Naive thymus-derived CD8-positive, alpha-beta T cell (primary cell): ENCODE measurements around the gene HEXD. TPM values are rescaled to one million over a fixed set of nuclear protein-coding genes. Genes with fewer than 3 reads are reported as not detected.

Source experiments
- ATAC-seq, 2 donors: fragments of 150-1000 bp; cut with Tn5 transposase in 1 of 2; sonication (Bioruptor Pico), chemical (Tn5 transposase) in 1 of 2; 1 replicate in 1 of 2; 2 replicates in 1 of 2; pipeline ENCODE4 v1.10.0; 2021; ENCODE audit warnings: mild to moderate bottlenecking in 2 of 2, moderate library complexity in 2 of 2
- POLR2A ChIA-PET: fragments of 350-600 bp; sonication (Branson Sonifier 250); formaldehyde crosslinking; loops from one replicate; lab custom pipeline; 2021; ENCODE audit warnings: antibody characterized with exemption; lab: Charles Lee
- DNase-seq, 10 donors: peaks; one replicate each; pipeline versions ENCODE4 v3.0.0 to v3.0.0-alpha.2; 2020 to 2022
- H3K27ac Mint-ChIP-seq, 10 donors: one replicate each; pipeline ENCODE4 v1.8.0; 2020 to 2022; ENCODE audit warnings: mild to moderate bottlenecking in 10 of 10, mixed read lengths in 10 of 10, moderate library complexity in 4 of 10, inconsistent platforms in 1 of 10
- H3K27me3 Mint-ChIP-seq, 5 donors: one replicate each; pipeline ENCODE4 v1.8.0; 2021 to 2022; ENCODE audit warnings: mixed read lengths in 5 of 5
- H3K36me3 Mint-ChIP-seq, 3 donors: one replicate each; pipeline ENCODE4 v1.8.0; 2020 to 2022; ENCODE audit warnings: mixed read lengths in 3 of 3, mild to moderate bottlenecking in 2 of 3, inconsistent platforms in 1 of 3
- H3K4me1 Mint-ChIP-seq, 4 donors: one replicate each; pipeline ENCODE4 v1.8.0; 2021 to 2022; ENCODE audit warnings: mixed read lengths in 4 of 4
- H3K4me3 Mint-ChIP-seq, 10 donors: one replicate each; pipeline ENCODE4 v1.8.0; 2020 to 2022; ENCODE audit warnings: mild to moderate bottlenecking in 10 of 10, mixed read lengths in 10 of 10, moderate library complexity in 6 of 10, inconsistent platforms in 1 of 10
- H3K9me3 Mint-ChIP-seq, 9 donors: one replicate each; pipeline ENCODE4 v1.8.0; 2020 to 2022; ENCODE audit warnings: mixed read lengths in 9 of 9, mild to moderate bottlenecking in 3 of 9, inconsistent platforms in 1 of 9, moderate library complexity in 1 of 9
- polyA plus RNA-seq, 3 donors: library from polyadenylated mRNA; unstranded; fragments of 300-500 nt; fragmentation: Illumina TruSeq; gene quantifications; one replicate each; pipeline ENCODE4 v1.2.3, GENCODE V29; 2021
- total RNA-seq, 8 experiments: library from RNA in 2 of 8; stranded (reverse) in 2 of 8; gene quantifications; one replicate each; pipeline ENCODE4 v1.2.3 and lab custom pipeline; 2021 to 2026

HEXD gene
- total and polyA plus RNA-seq, 5 experiments from 2014 or later: 12.1 to 122 (median 18.8) TPM

GRCh38 chr17:82479602-82480001 lies 61.5 kb downstream of the HEXD start:
- Mint-ChIP-seq H3K4me3 (no peak overlapping the region), H3K36me3 (peaks cover 0 to 75% (median 0%) of the 10 kb centered on the region in 3 donors), H3K9me3 (no peaks in the 10 kb centered on the region), H3K27me3 (no peaks in the 10 kb centered on the region), H3K4me1 (peaks cover 6 to 9% (median 8%) of the 10 kb centered on the region in 4 donors), H3K27ac (no peak overlapping the region)
- ATAC-seq (no peak), DNase-seq (no peak)
- POLR2A ChIA-PET: interaction anchor here (0.8 to 1.2 kb wide), 2 partner anchors 30 to 62 kb away, joined by 3 to 5 read pairs; no protein-coding TSS in a partner anchor

- Mint-ChIP-seq H3K4me3 (no peak overlapping the region), H3K9me3 (no peaks in the 10 kb centered on the region), H3K36me3 (peaks cover 0 to 75% (median 0%) of the 10 kb centered on the region in 3 donors), H3K27me3 (no peaks in the 10 kb centered on the region), H3K27ac (no peak overlapping the region), H3K4me1 (peaks cover 6 to 9% (median 8%) of the 10 kb centered on the region in 4 donors)
- DNase-seq (no peak), ATAC-seq (no peak)
- POLR2A ChIA-PET: interaction anchor here (0.8 to 1.2 kb wide), 2 partner anchors 31 to 63 kb away, joined by 3 to 5 read pairs; no protein-coding TSS in a partner anchor
Measured at GRCh38 chr17:82480318-82480717, 62.2 kb downstream of the HEXD start.

GRCh38 chr17:82483204-82483660 lies 65.1 kb downstream of the HEXD start:
- POLR2A ChIA-PET: no interaction called here
- Mint-ChIP-seq H3K4me1 (peaks cover 5 to 17% (median 14%) of the 10 kb centered on the region in 4 donors), H3K36me3 (peaks cover 0 to 83% (median 0%) of the 10 kb centered on the region in 3 donors), H3K27me3 (no peaks in the 10 kb centered on the region), H3K27ac (peak overlapping the region in 1 of 10 donors; percentile 41), H3K4me3 (no peak overlapping the region), H3K9me3 (no peaks in the 10 kb centered on the region)
- ATAC-seq (no peak), DNase-seq (no peak)

GRCh38 chr17:82483836-82484235 lies 65.7 kb downstream of the HEXD start:
- POLR2A ChIA-PET: no interaction called here
- no peak for DNase-seq
- H3K4me1 Mint-ChIP-seq: peaks cover 5 to 15% (median 13%) of the 10 kb centered on the region in 4 donors
- no peak for ATAC-seq
- no peaks in the 10 kb centered on the region for H3K27me3 Mint-ChIP-seq
- peaks cover 0 to 89% (median 0%) of the 10 kb centered on the region in 3 donors for H3K36me3 Mint-ChIP-seq
- no peak overlapping the region for H3K27ac Mint-ChIP-seq
- H3K4me3 Mint-ChIP-seq: no peak overlapping the region
- H3K9me3 Mint-ChIP-seq: no peaks in the 10 kb centered on the region

- ATAC-seq (no peak), DNase-seq (no peak)
- Mint-ChIP-seq H3K4me1 (peaks cover 2 to 13% (median 8%) of the 10 kb centered on the region in 4 donors), H3K9me3 (no peaks in the 10 kb centered on the region), H3K27me3 (no peaks in the 10 kb centered on the region), H3K36me3 (peaks cover 0 to 68% (median 0%) of the 10 kb centered on the region in 3 donors), H3K27ac (peak overlapping the region in 6 of 10 donors; percentile 20 to 83 (median 45)), H3K4me3 (no peak overlapping the region)
- POLR2A ChIA-PET: no interaction called here
Measured at GRCh38 chr17:82486231-82487094, 68.3 kb downstream of the HEXD start.

GRCh38 chr17:82487910-82488309 lies 69.8 kb downstream of the HEXD start:
- Mint-ChIP-seq H3K9me3 (no peaks in the 10 kb centered on the region), H3K36me3 (peaks cover 0 to 54% (median 0%) of the 10 kb centered on the region in 3 donors), H3K27me3 (no peaks in the 10 kb centered on the region), H3K27ac (peak overlapping the region in 1 of 10 donors; percentile 31), H3K4me1 (peaks cover 2 to 13% (median 8%) of the 10 kb centered on the region in 4 donors), H3K4me3 (no peak overlapping the region)
- POLR2A ChIA-PET: no interaction called here
- no peak for ATAC-seq
- DNase-seq: no peak

GRCh38 chr17:82489117-82489516 lies 71.0 kb downstream of the HEXD start:
- DNase-seq (no peak), ATAC-seq (no peak)
- Mint-ChIP-seq H3K27ac (peak overlapping the region in 3 of 10 donors; percentile 20 to 47 (median 31)), H3K36me3 (peaks cover 0 to 43% (median 0%) of the 10 kb centered on the region in 3 donors), H3K27me3 (no peaks in the 10 kb centered on the region), H3K4me1 (peaks cover 4 to 19% (median 11%) of the 10 kb centered on the region in 4 donors), H3K9me3 (no peaks in the 10 kb centered on the region), H3K4me3 (no peak overlapping the region)
- POLR2A ChIA-PET: no interaction called here

- Mint-ChIP-seq H3K4me1 (peaks cover 9 to 26% (median 19%) of the 10 kb centered on the region in 4 donors), H3K27ac (peak overlapping the region in 3 of 10 donors; percentile 35 to 79 (median 63)), H3K36me3 (peaks cover 0 to 35% (median 0%) of the 10 kb centered on the region in 3 donors), H3K27me3 (no peaks in the 10 kb centered on the region), H3K4me3 (no peak overlapping the region), H3K9me3 (no peaks in the 10 kb centered on the region)
- POLR2A ChIA-PET: no interaction called here
- ATAC-seq (no peak), DNase-seq (no peak)
Measured at GRCh38 chr17:82489851-82490511, 71.8 kb downstream of the HEXD start.

- Mint-ChIP-seq H3K4me1 (peaks cover 9 to 26% (median 19%) of the 10 kb centered on the region in 4 donors), H3K27ac (peak overlapping the region in 3 of 10 donors; percentile 35 to 79 (median 63)), H3K36me3 (peaks cover 0 to 28% (median 0%) of the 10 kb centered on the region in 3 donors), H3K4me3 (no peak overlapping the region), H3K9me3 (no peaks in the 10 kb centered on the region), H3K27me3 (no peaks in the 10 kb centered on the region)
- POLR2A ChIA-PET: interaction anchor here (0.6 kb wide), 1 partner anchor 98 kb away, joined by 5 read pairs; no protein-coding TSS in a partner anchor
- ATAC-seq (no peak), DNase-seq (no peak)
Measured at GRCh38 chr17:82490512-82491195, 72.5 kb downstream of the HEXD start.

- Mint-ChIP-seq H3K4me1 (peaks cover 8 to 21% (median 17%) of the 10 kb centered on the region in 4 donors), H3K27ac (peak overlapping the region in 3 of 10 donors; percentile 19 to 80 (median 67)), H3K9me3 (no peaks in the 10 kb centered on the region), H3K27me3 (no peaks in the 10 kb centered on the region), H3K36me3 (peaks cover 0 to 26% (median 0%) of the 10 kb centered on the region in 3 donors), H3K4me3 (no peak overlapping the region)
- POLR2A ChIA-PET: interaction anchor here (0.6 kb wide), 1 partner anchor 98 kb away, joined by 5 read pairs; no protein-coding TSS in a partner anchor
- ATAC-seq (no peak), DNase-seq (no peak)
Measured at GRCh38 chr17:82491196-82491530, 73.0 kb downstream of the HEXD start.

- Mint-ChIP-seq H3K4me1 (peaks cover 6 to 17% (median 15%) of the 10 kb centered on the region in 4 donors), H3K4me3 (no peak overlapping the region), H3K9me3 (no peaks in the 10 kb centered on the region), H3K27me3 (no peaks in the 10 kb centered on the region), H3K27ac (peak overlapping the region in 3 of 10 donors; percentile 19 to 80 (median 67)), H3K36me3 (peaks cover 0 to 22% (median 0%) of the 10 kb centered on the region in 3 donors)
- ATAC-seq: no peak
- POLR2A ChIA-PET: interaction anchor here (0.6 to 0.7 kb wide), 2 partner anchors 98 to 193 kb away, joined by 4 to 5 read pairs; no protein-coding TSS in a partner anchor
- DNase-seq: no peak
Measured at GRCh38 chr17:82491533-82491932, 73.4 kb downstream of the HEXD start.
